Measurements from ENCODE around the gene FAM78A.

The FAM78A gene

GRCh38 chr9:131236161-131236560 is 40.1 kb downstream of the FAM78A start:
- Histone ChIP-seq H4K20me1 (ENCODE audit: low read depth, low read length) (no peaks in the 10 kb centered on the region), H3K4me2 (ENCODE audit: low read depth, low read length, poor library complexity, severe bottlenecking) (no peak overlapping the region), H3K36me3 (ENCODE audit: low read length) (no peaks in the 10 kb centered on the region), H3F3A (ENCODE audit: insufficient read depth) (no peaks in the 10 kb centered on the region), H3K9me3 (ENCODE audit: insufficient read depth, low read length) (no peaks in the 10 kb centered on the region), H3K4me3 (ENCODE audit: insufficient read depth, low read length, poor library complexity, severe bottlenecking) (no peak overlapping the region), H2AFZ (ENCODE audit: low read depth, low read length, severe bottlenecking) (no peak overlapping the region), H3K27me3 (ENCODE audit: low read length) (no peaks in the 10 kb centered on the region), H3K79me2 (ENCODE audit: insufficient read depth, low read length) (no peaks in the 10 kb centered on the region), H3K27ac (ENCODE audit: low read depth, low read length) (no peak overlapping the region), H3K9me2 (replicated peaks; ENCODE audit: insufficient read depth, low read length) (no peaks in the 10 kb centered on the region), H3K9ac (ENCODE audit: low read length) (no peak overlapping the region)
- TF ChIP-seq, protein P1, sequence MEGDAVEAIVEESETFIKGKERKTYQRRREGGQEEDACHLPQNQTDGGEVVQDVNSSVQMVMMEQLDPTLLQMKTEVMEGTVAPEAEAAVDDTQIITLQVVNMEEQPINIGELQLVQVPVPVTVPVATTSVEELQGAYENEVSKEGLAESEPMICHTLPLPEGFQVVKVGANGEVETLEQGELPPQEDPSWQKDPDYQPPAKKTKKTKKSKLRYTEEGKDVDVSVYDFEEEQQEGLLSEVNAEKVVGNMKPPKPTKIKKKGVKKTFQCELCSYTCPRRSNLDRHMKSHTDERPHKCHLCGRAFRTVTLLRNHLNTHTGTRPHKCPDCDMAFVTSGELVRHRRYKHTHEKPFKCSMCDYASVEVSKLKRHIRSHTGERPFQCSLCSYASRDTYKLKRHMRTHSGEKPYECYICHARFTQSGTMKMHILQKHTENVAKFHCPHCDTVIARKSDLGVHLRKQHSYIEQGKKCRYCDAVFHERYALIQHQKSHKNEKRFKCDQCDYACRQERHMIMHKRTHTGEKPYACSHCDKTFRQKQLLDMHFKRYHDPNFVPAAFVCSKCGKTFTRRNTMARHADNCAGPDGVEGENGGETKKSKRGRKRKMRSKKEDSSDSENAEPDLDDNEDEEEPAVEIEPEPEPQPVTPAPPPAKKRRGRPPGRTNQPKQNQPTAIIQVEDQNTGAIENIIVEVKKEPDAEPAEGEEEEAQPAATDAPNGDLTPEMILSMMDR (IDR thresholded peaks at IDR 0.05; ENCODE audit: insufficient read depth, low read length, poor library complexity, severe bottlenecking): no peak
- no peak for TF ChIP-seq EZH2phosphoT487 (conservative IDR thresholded peaks at IDR 0.05; ENCODE audit: low read length)

DNA sequence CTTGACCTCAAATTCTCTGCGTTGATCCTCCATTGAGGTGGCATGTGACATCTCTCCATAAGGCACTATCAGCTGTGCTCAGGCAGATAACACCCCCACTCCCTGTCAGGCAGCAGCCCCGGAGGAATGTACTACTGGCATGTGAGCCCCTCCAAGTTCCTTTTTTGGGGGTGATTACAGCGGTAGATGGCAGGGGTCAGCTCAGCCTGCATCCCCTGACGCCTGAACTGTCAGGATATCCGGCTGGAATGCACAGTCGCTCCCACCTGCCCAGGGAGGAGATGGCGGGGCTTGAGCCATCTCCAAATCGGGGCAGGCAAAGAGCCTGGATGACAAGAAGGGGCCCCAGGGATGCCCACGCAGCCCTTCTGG is 40.8 kb downstream of the FAM78A start:
- no peaks in the 10 kb centered on the region for H3K79me2 ChIP-seq (ENCODE audit: insufficient read depth, low read length)
- H3K36me3 ChIP-seq (ENCODE audit: low read length): no peaks in the 10 kb centered on the region
- no peaks in the 10 kb centered on the region for H3F3A ChIP-seq (ENCODE audit: insufficient read depth)
- no peaks in the 10 kb centered on the region for H3K9me3 ChIP-seq (ENCODE audit: insufficient read depth, low read length)
- no peak overlapping the region for H3K27ac ChIP-seq (ENCODE audit: low read depth, low read length)
- H3K4me2 ChIP-seq (ENCODE audit: low read depth, low read length, poor library complexity, severe bottlenecking): no peak overlapping the region
- no peaks in the 10 kb centered on the region for H3K27me3 ChIP-seq (ENCODE audit: low read length)
- no peak overlapping the region for H2AFZ ChIP-seq (ENCODE audit: low read depth, low read length, severe bottlenecking)
- no peaks in the 10 kb centered on the region for H4K20me1 ChIP-seq (ENCODE audit: low read depth, low read length)
- H3K9ac ChIP-seq (ENCODE audit: low read length): no peak overlapping the region
- H3K9me2 ChIP-seq (replicated peaks; ENCODE audit: insufficient read depth, low read length): no peaks in the 10 kb centered on the region
- no peak overlapping the region for H3K4me3 ChIP-seq (ENCODE audit: insufficient read depth, low read length, poor library complexity, severe bottlenecking)
- TF ChIP-seq, protein P1 (IDR thresholded peaks at IDR 0.05; ENCODE audit: insufficient read depth, low read length, poor library complexity, severe bottlenecking): no peak
- TF ChIP-seq EZH2phosphoT487 (conservative IDR thresholded peaks at IDR 0.05; ENCODE audit: low read length): no peak

DNA sequence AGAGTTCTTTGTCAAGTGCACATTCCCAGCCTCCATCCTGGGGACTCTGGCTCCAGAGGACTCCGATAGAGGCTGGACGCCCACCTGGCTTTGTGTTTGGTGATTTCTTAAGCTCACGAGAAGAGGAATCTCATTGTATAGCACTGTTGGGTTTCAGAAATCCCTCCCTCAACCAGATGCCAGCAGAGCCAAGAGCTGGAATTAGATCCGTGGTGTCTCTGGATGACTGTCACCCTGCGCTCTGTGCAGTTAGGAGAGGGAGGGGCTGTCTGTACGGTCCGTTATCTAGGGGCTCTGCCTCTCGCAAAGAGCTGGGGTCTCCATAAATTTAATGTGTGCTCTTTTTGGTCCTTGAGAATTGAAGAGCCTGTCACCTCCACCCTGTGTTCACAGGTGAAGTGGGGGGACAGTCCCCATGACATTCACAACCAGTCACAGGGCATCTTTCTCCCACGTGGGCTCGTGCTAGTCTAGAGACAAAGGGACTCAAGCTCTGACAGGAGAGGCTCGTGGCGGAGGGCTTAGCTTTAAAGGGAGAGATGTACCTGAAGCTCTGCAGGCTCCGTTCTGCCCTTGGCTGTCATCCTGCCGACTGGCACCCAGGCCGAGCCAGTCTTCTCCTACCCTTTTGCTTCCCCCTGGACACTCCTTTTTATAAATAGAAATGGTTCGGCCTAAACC is 41.4 kb downstream of the FAM78A start:
- no peaks in the 10 kb centered on the region for H3K36me3 ChIP-seq (ENCODE audit: low read length)
- TF ChIP-seq, protein P1 (IDR thresholded peaks at IDR 0.05; ENCODE audit: insufficient read depth, low read length, poor library complexity, severe bottlenecking): no peak
- TF ChIP-seq EZH2phosphoT487 (conservative IDR thresholded peaks at IDR 0.05; ENCODE audit: low read length): no peak
- no peaks in the 10 kb centered on the region for H3F3A ChIP-seq (ENCODE audit: insufficient read depth)
- no peak overlapping the region for H3K4me3 ChIP-seq (ENCODE audit: insufficient read depth, low read length, poor library complexity, severe bottlenecking)
- H3K27ac ChIP-seq (ENCODE audit: low read depth, low read length): no peak overlapping the region
- H3K9me3 ChIP-seq (ENCODE audit: insufficient read depth, low read length): no peaks in the 10 kb centered on the region
- no peaks in the 10 kb centered on the region for H3K27me3 ChIP-seq (ENCODE audit: low read length)
- no peak overlapping the region for H2AFZ ChIP-seq (ENCODE audit: low read depth, low read length, severe bottlenecking)
- H3K79me2 ChIP-seq (ENCODE audit: insufficient read depth, low read length): no peaks in the 10 kb centered on the region
- H4K20me1 ChIP-seq (ENCODE audit: low read depth, low read length): no peaks in the 10 kb centered on the region
- H3K9ac ChIP-seq (ENCODE audit: low read length): no peak overlapping the region
- H3K4me2 ChIP-seq (ENCODE audit: low read depth, low read length, poor library complexity, severe bottlenecking): no peak overlapping the region
- H3K9me2 ChIP-seq (replicated peaks; ENCODE audit: insufficient read depth, low read length): no peaks in the 10 kb centered on the region
